22Rv1 (cell line): Measurements from ENCODE around the gene MAP3K10.

Experiments
- H3K27ac ChIP-seq: fragments of 450-650 bp; 2 replicates; pipeline ENCODE4 v1.5.1; 2017
- CTCF ChIP-seq: fragments of 450-650 bp; IDR thresholded peaks from 2 replicates; pipeline ENCODE4 v1.5.1; 2017; ENCODE audit warnings: mild to moderate bottlenecking
- ZFX ChIP-seq: fragments of 450-650 bp; IDR thresholded peaks from 2 replicates; pipeline ENCODE4 v1.6.1; 2017; ENCODE audit warnings: antibody characterized with exemption, borderline replicate concordance

MAP3K10 gene

GRCh38 chr19:40249781-40250180, 58.6 kb downstream of the MAP3K10 start:
- TF ChIP-seq ZFX (no peak), CTCF (no peak)
- peak overlapping the region; percentile 51 for H3K27ac ChIP-seq

GRCh38 chr19:40251244-40251643, 60.0 kb downstream of the MAP3K10 start:
- TF ChIP-seq CTCF (no peak), ZFX (no peak)
- no peak overlapping the region for H3K27ac ChIP-seq

- H3K27ac ChIP-seq = no peak overlapping the region
- TF ChIP-seq ZFX = no peak
- no peak for TF ChIP-seq CTCF
These were observed 60.8 kb downstream of the MAP3K10 start for GRCh38 chr19:40251991-40252390.

- no peak overlapping the region for H3K27ac ChIP-seq
These were observed 61.2 kb downstream of the MAP3K10 start for GRCh38 chr19:40252395-40252794.

GRCh38 chr19:40253611-40254092, 62.4 kb downstream of the MAP3K10 start:
- TF ChIP-seq ZFX = no peak
- no peak for TF ChIP-seq CTCF
- H3K27ac ChIP-seq = no peak overlapping the region; the same call in 1 of the 2 replicates

More at GRCh38 chr19:40252395-40252794, 61.2 kb downstream of the MAP3K10 start:
- TF ChIP-seq CTCF = no peak
- no peak for TF ChIP-seq ZFX

- TF ChIP-seq ZFX (no peak), CTCF (no peak)
- H3K27ac ChIP-seq = no peak overlapping the region
These were observed 63.6 kb downstream of the MAP3K10 start for GRCh38 chr19:40254714-40255418.

- TF ChIP-seq ZFX = no peak
- no peak overlapping the region for H3K27ac ChIP-seq
These were observed 64.5 kb downstream of the MAP3K10 start for GRCh38 chr19:40255619-40256166.
